ENCODE results near the gene TTLL13.

DNA sequence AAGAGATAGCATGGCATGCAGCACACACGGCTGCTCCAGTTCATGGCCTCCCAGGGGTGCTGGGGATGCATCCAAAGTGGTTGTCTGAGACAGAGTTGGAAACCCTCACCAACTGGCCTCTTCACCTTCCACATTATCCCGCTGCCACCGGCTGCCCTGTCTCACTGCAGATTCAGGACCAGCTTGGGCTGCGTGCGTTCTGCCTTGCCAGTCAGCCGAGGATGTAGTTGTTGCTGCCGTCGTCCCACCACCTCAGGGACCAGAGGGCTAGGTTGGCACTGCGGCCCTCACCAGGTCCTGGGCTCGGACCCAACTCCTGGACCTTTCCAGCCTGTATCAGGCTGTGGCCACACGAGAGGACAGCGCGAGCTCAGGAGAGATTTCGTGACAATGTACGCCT lies 20.4 kb upstream of the TTLL13 start:
- TF ChIP-seq, protein P1, sequence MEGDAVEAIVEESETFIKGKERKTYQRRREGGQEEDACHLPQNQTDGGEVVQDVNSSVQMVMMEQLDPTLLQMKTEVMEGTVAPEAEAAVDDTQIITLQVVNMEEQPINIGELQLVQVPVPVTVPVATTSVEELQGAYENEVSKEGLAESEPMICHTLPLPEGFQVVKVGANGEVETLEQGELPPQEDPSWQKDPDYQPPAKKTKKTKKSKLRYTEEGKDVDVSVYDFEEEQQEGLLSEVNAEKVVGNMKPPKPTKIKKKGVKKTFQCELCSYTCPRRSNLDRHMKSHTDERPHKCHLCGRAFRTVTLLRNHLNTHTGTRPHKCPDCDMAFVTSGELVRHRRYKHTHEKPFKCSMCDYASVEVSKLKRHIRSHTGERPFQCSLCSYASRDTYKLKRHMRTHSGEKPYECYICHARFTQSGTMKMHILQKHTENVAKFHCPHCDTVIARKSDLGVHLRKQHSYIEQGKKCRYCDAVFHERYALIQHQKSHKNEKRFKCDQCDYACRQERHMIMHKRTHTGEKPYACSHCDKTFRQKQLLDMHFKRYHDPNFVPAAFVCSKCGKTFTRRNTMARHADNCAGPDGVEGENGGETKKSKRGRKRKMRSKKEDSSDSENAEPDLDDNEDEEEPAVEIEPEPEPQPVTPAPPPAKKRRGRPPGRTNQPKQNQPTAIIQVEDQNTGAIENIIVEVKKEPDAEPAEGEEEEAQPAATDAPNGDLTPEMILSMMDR (IDR thresholded peaks at IDR 0.05; ENCODE audit: control extremely low read depth in 1 of 3, insufficient read depth in 1 of 3, low read depth in 1 of 3, low read length in 3 of 3): no peak
- TF ChIP-seq CEBPB (IDR thresholded peaks at IDR 0.05; ENCODE audit: low read depth, low read length) (no peak), KDM5A (IDR thresholded peaks at IDR 0.05; ENCODE audit: low read length) (no peak), RXRA (IDR thresholded peaks at IDR 0.05; ENCODE audit: insufficient read depth, low read depth, low read length) (no peak), EZH2 (IDR thresholded peaks at IDR 0.05; ENCODE audit: low read depth, low read length, severe bottlenecking) (no peak), POLR2A (IDR thresholded peaks at IDR 0.05; ENCODE audit: control extremely low read depth in 1 of 2, low read depth in 2 of 2, low read length in 2 of 2) (no peak)
